Skeletal muscle cell (primary cell): ENCODE data around the gene NPEPPS.
"Not testable (repeated sequence)": the region's sequence is repeated elsewhere in the genome, so short reads cannot be mapped to it uniquely, and the experiment has no call there.

Experiments used
- DNase-seq: peaks from one replicate; pipeline ENCODE4 v3.0.0-alpha.2; 2010; ENCODE audit warnings: low read depth
- H3K4me3 ChIP-seq: 2 replicates; pipeline ENCODE4 v1.5.1; 2011; ENCODE audit warnings: low read depth, mild to moderate bottlenecking, control low read depth, low read length, moderate library complexity

The NPEPPS gene

GRCh38 chr17:47560517-47561043 is 29.7 kb downstream of the NPEPPS start:
- DNase-seq, H3K4me3 ChIP-seq: not testable (repeated sequence)

- H3K4me3 ChIP-seq, DNase-seq: not testable (repeated sequence)
Measured at GRCh38 chr17:47561698-47562405, 30.9 kb downstream of the NPEPPS start.

- DNase-seq, H3K4me3 ChIP-seq: not testable (repeated sequence)
Measured at GRCh38 chr17:47562406-47562705, 31.4 kb downstream of the NPEPPS start.

GRCh38 chr17:47567261-47567660 is 36.4 kb downstream of the NPEPPS start:
- DNase-seq, H3K4me3 ChIP-seq: not testable (repeated sequence)

- not testable (repeated sequence) for DNase-seq, H3K4me3 ChIP-seq
Measured at GRCh38 chr17:47572561-47572960, 41.7 kb downstream of the NPEPPS start.

- not testable (repeated sequence) for H3K4me3 ChIP-seq, DNase-seq
Measured at GRCh38 chr17:47582416-47582815, 51.5 kb downstream of the NPEPPS start.

- H3K4me3 ChIP-seq, DNase-seq: not testable (repeated sequence)
Measured at GRCh38 chr17:47586378-47587055, 55.6 kb downstream of the NPEPPS start.

GRCh38 chr17:47593522-47593921 is 62.6 kb downstream of the NPEPPS start:
- H3K4me3 ChIP-seq, DNase-seq: not testable (repeated sequence)

GRCh38 chr17:47603830-47604597 is 73.1 kb downstream of the NPEPPS start:
- no peak overlapping the region for H3K4me3 ChIP-seq
- DNase-seq, result no peak

GRCh38 chr17:47604598-47604927 is 73.7 kb downstream of the NPEPPS start:
- peak; percentile 81 for DNase-seq

GRCh38 chr17:47605011-47605410 is 74.1 kb downstream of the NPEPPS start:
- no peak for DNase-seq
- no peak overlapping the region for H3K4me3 ChIP-seq

More at GRCh38 chr17:47604598-47604927, 73.7 kb downstream of the NPEPPS start:
- no peak overlapping the region for H3K4me3 ChIP-seq

GRCh38 chr17:47607481-47607880 is 76.6 kb downstream of the NPEPPS start:
- H3K4me3 ChIP-seq, result no peak overlapping the region
- no peak for DNase-seq

GRCh38 chr17:47611372-47612350 is 80.8 kb downstream of the NPEPPS start:
- H3K4me3 ChIP-seq, result no peak overlapping the region
- DNase-seq, result no peak

GRCh38 chr17:47615766-47616424 is 85.0 kb downstream of the NPEPPS start:
- no peak overlapping the region for H3K4me3 ChIP-seq
- no peak for DNase-seq

GRCh38 chr17:47618410-47618809 is 87.5 kb downstream of the NPEPPS start:
- DNase-seq, result no peak
- H3K4me3 ChIP-seq, result no peak overlapping the region

GRCh38 chr17:47620503-47621245 is 89.8 kb downstream of the NPEPPS start:
- no peak for DNase-seq
- H3K4me3 ChIP-seq, result no peak overlapping the region

- no peak overlapping the region for H3K4me3 ChIP-seq
- peak; percentile 85 for DNase-seq
Measured at GRCh38 chr17:47621293-47622179, 90.6 kb downstream of the NPEPPS start.
